NCI-H526 (cell line): ENCODE results near the gene WT1.
"Not testable (repeated sequence)": the region's sequence is repeated elsewhere in the genome, so short reads cannot be mapped to it uniquely, and the experiment has no call there.

Experiments used
- DNase-seq, 2 experiments: peaks; one replicate each; lab custom pipeline; 2025; lab: John Stamatoyannopoulos, UW

Gene WT1

DNA sequence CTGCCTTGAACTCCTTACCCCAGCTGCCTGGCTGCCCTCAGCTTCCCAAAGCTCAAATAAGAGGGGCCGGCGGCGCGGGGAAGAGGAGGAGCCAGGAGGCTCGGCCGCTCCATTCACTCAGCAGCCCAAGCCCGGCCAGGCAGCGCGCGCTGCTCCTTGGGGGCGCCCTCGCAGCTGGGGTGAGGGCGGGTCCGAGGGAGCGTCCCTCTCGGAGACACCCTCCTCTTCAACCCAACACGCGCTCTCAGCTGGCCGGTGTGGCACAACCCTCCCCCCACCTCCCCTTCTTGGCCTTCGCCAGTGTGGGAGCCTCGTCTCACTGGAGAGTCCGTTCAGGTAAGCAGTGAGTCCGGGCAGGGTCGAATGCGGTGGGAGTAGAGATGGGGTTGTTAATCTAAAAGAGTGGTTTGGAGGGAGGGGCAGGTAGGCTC, at the start of gene WT1:
TSS of gene WT1 (minus strand) at position 29 of the 431 bp plus-strand sequence.
- peak in 1 of 2 experiments; percentile 70 for DNase-seq

DNA sequence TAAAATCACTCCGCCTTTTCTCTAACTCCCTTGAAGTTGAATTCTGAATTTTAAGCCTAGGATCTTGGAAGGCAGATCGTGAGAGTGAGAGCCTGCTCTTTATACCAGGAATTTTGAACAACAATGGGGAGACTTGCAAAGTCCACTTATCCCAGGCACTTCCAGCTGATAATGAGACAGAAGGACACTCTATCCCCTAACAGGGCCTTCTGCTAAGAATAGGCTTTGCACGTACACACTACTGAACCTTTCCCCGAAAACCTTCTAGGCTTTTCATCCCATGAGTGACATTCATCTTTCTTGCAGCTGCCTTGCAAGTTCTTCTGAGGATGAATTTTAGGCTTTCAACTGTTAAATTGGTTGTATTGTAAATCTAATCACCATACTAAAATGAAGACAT, 44.0 kb upstream of the WT1 start:
- no peak for DNase-seq

DNA sequence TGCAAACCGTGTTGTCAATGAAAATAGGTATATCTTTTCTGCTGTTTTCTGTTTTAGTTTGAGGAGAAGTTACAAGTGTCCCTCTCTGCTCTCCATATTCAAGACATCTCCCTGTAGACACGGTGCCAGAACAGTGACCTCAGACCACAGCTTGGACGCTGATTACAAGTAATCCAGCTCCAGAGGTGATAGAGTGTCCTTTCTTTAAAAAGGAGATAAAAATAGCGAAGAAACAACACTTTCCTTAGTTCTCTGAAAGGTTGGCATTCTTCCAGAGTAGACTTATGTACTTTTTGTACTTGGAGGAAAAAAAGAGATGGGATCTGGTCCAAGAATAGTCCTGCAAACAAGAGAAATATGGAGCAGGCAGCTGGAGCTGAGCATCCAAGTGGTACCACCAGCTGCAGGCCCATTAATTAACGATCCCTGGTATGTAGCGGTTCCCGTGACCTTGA, 43.0 kb upstream of the WT1 start:
- no peak for DNase-seq

DNA sequence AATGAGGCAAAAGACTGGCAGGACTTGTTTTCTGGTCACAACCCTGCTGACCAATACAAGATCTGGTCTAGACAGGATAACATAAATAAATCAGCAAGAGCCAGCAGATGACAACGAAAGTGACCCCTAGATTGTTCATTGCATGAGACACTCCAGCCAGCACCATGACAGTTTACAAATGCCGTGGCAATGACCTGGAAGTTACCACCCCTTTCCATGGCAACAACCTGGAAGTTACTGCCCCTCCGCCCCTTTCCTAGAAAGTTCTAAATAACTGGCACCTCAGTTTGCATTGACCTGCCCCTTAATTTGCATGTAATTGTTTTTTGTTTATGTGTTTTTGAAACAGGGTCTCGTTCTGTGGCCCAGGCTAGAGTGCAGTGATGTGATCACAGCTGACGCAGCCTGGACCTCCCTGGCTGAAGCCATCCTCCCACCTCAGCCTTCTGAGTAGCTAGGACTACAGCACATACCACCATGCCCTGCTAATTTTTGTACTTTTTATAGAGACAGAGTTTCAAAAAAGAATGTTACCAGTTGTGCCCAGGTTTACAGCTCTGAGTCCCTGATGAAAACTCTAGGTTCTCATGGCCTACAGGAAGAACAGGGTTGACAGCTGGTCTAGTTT, 38.1 kb upstream of the WT1 start:
- no peak for DNase-seq

DNA sequence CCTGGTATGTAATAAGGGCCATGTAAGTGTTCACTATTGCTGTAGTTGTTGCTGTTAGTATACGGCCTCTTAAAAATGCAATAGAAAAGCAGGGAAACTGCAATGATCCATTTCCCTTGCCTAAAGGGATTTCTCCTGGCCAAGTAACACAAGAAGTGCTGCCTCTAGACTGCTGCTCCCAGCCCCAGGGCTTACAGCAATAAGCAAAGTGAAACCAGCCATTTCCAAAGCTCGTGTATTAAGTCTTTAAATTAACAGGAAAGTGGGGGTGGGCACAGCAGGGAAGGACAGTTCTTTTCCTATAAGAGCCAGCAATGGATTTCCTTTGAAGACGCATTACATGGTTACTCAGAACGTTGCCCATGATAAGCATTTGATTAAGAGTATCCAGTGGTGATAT, 36.9 kb upstream of the WT1 start:
- DNase-seq = no peak

DNA sequence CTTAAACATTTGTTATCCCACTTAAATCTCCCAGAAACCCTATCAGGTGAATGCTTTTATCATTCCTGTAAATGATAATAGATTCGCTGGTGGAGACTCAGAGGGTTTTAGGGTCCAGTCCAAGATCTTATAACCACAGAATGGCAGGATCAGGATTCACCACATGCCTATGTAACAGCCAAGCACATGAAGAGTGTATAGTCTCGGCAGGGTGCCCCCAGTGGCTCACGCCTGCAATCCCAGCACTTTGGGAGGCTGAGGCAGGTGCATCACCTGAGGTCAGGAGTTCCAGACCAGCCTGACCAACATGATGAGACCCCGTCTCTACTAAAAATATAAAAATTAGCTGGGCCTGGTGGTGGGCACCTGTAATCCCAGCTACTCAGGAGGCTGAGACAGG, 36.2 kb upstream of the WT1 start:
- not testable (repeated sequence) for DNase-seq

DNA sequence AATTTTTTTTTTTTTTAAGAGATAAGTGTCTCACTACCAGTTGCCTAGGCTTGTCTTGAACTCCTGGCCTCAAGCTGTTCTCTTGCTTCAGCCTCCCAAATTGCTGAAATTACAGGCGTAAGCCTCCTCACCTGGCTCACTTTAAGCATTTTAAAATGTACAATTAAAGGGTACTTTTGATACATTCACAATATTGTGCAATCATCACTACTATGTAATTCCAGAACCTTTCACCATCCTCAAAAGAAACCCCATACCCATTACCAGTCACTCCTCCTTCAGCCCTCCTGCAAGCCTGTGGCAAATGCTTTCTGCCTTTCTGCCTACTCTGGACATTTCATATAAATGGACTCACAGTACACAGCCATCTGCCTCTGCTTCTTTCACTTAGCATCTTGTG, 34.5 kb upstream of the WT1 start:
- no peak for DNase-seq

DNA sequence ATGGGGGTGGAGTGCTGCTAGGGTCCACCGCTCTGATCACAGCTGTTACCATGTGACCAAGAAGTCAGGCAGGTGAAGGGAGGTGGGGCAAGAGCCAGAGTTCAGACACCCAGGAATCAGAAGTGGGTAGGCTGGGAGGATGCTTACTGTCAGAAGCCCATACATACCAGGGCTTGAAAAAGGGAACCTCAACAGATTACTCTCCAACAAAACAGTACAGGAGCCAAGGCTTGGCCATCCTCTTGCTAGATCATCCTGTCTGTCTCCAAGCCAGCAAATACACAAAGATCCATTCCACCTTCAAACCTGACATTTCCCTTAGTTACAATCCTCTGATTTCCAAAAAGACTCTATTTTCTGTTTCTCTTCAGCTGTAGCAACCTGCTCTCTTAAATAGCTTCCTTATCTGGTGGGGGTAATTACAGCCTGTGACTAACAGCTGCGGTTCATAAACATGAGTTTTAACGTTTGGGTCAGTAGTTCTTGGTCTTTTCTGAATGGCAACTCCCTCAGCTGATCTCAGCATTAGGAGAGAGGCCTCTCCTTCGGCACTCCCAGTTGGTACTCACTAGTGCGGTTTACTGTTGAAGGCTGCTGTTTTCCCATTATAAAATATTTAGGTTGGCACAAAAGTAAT, 31.1 kb upstream of the WT1 start:
- DNase-seq = no peak

DNA sequence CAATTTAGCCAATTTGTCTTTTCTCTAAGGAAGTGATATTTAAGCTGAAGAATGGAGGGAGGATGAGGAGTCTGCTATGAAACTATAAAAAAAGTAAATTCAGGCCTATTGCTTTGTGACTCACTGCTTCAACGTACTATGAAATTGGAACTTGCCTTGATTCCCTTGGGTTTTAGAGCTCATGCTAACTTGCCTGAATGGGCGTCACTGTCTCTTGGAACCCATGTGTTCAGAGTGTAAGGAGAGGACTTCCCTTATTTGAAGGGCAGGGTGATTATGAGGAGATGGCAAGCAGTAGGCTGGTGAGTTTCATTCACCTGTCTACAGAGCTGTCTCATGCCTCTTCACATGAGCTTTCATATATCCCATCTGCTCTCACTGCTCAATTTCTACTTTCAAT, 28.7 kb upstream of the WT1 start:
- DNase-seq = no peak

DNA sequence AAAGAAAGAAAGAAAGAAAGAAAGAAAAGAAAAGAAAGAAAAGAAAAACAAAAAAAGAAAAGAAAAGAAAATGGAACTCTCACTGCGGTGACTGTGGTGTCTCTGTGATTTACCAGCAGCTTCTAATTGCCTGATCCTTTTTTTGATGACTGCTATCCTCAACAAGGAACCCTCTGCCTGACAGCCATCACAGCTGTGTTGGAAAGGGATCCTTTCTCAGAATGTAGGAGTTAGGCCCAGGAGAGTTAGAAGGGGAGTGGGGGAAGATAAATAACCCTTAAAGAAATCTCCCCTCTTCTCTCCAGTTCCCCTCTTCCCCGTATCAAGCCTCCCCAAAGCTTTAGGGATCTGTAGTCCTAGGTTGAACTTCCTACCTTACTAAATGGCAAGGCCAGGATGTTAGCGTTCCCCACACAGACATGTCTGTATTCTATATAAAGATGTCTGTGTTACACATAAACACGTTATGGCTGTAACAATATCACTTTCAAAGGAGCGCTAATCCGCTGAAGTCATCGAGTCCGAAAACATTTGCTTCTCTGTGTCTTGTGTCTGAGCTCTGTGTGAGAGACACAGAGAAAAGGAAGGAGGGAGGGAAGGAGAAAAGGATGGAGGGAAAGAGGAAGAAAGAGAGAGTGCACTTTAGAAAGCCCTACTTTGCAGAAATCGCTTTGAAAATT, 26.8 kb upstream of the WT1 start:
- DNase-seq = no peak

DNA sequence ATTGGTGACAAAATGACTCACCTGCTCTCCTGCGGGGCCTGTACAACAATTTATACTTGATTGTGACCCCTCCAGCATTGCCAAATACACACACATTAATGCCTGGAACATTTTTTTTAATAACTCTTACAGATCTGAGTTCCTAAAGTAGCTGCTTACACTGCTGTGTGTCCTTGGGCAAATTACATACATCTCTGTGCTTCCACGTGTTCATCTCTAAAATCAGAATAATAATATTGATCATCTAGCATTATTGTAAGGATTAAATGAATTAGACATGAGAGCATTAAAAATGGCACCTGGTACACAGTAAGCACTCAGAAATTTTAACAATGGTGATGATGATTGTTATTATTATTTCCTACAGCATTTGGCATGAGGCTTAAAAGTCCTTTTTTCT, 21.5 kb upstream of the WT1 start:
- DNase-seq = no peak

DNA sequence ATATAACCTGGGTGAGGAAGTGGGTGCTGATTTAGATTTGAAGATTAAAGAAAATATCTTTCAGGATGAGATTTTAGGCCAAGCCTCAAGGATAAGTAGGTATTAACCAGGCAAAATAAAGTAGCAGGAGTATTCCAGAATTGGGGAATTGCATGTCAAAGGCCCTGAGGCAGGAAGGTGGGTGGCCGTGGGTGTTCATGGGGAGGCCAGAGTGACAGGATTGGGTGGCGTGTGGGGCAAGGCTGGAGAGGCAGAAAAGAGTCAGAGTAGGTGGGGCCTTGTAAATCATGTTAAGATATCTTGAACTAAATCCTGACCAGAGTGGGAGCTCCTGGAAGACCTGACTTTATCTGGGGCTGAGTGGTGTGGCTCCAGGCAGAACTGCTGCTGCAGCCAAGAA, 19.7 kb upstream of the WT1 start:
- no peak for DNase-seq

DNA sequence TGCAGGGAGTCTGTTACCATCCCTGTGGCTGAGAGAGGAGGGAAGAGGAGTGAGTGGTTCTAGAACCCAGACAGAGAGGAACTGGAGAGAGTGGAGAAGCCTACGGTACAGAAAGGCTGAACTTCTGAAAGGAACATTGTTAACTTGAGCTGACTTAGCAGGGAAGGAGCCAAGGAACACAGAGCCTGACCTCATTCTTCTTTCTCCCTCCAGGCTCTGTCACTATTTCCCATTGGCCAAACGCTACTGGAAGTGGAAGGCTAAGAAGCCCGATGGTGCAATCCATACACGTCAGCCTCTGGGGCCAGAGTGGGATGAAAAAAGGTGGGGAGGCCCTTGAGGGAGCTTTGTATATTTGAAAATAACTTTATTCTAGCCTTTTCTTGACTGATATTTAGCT, 16.5 kb upstream of the WT1 start:
- no peak for DNase-seq

DNA sequence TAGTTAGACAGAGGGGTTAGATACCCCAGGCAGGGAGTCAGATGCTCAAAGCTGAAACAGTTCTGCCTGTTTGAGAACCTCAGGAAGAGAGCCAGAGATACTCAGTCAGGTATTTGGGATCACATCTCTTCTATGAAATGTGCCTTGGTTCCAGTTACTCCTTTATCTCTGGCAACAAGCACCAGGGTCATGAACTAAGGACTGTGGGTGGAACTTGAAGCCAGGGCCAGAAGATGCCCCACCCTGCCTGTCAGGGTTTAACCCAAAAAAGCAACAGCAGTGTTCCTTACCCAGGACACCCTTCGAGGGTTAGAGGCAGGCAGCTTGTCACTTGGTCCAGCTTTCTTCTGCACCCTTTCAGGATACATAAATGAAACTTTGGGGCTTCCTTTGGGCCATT, 15.0 kb upstream of the WT1 start:
- no peak for DNase-seq

DNA sequence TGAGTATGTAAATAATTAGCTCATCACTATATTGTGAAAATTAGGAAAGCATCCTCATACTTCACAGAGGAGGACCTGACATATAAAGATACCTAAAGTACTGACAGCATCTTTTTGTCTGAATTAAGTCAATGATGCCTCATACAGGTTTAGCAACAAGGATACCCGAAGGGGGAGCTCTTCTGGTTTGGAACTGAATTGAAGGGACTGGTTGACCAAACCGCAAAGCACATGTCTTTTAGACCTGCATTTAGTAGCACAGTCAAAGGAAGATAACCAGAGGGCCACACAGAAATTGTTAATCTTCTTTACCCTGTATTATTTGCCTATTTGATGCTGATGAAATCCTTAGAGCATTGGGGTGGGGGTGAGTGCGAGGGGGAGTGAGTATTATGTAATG, 12.9 kb upstream of the WT1 start:
- peak; percentile 50 to 86 for DNase-seq

DNA sequence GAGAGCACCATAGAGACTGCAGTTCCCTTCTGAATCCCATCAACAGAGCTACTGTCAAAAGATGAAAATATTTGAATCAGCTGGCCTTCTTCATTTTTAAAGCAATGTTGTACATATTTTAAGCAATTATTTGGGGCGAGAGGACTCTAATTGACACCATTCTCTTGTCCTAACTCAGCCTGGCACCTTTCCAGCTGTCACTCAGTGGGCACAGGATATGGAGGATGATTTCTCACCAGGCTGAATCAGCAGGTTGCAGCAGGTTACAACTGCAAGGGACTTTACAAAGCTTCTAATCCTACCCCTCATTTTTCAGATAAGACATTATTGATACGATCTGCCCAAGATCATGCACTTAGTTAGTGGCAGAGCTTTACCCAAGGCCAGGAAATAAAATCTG, 11.9 kb upstream of the WT1 start:
- DNase-seq = no peak

DNA sequence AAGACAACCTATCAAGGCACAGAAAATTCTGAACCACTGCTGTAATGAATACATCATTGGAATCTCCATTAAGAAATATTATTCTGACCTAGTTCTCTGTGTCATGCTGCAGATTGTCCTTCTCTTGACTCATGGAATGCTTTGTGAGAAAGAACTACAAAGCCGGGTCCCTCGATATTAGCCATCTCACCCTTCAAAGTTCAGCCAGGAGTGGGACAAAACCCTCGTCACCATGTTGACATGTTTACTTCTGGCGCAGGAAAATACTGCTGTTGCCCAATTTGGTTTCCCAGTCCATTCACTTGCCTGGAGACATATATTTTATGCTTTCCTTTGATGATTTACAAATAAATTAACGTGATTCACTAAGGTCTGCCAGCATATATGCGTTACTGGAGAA, 10.9 kb upstream of the WT1 start:
- DNase-seq = no peak

DNA sequence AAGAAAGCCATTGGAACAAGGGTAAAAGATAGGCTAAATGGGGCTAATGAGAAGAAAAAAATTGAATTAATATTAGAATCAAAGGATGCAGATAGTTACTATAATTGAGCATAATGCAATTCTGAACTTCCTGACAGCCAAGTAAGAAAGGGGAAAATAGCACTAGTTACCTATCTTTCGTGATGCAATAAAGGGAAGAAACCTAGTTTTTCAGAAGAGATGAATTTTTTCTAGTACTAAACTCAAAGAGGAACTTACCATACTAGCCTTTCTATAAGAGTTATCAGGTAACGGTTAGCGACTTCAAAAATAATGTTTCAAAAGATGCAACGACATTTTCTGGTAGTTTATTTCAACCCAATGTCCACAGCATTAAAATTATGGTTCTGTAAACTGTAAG, 8.8 kb upstream of the WT1 start:
- no peak for DNase-seq

DNA sequence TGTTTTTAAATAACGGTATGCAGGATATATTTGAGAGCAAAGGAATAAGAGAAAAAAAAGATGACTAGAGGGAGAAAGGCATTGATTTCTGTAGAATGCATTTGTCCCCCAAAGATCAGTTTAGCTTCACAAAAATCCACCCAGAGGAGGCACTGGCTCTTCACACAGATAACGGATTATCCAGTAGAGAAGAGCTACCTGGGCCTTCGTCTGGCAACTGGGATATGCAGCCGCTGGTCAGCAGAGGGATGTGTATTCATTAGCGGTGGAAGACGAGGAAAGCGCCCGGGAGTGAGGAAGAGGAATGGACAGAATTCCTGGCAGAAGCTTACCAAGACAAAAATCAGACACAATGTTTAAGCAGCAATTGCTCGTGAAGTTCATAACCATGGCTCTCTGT, 5.6 kb upstream of the WT1 start:
- no peak for DNase-seq

DNA sequence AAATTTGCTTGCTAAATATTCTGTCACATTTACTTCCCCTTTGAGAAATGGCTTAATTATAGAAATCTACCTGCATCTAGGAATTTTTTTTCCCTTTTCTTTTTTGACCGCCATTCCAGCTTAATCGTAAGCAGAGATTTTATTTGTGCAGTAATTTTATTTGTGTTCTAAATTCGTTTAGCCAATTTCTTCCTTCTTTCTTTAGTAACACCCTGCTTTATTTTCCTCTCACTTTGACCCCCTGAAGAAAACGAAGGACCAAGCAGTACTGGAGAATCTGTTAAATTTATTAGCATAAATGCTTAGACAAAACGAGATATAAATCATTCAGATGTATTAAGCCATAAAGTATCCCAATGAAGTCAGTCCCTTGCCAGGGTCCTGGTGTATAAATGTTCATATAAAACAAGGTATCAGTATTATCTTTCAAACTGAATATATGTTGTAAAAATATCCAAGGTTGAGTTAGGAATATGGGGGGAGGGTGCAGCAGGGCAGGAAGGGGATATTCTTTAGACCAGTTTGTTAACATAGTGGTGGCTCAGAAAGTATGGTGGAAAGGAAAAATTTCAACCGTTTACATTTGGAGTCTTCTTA, 5.1 kb upstream of the WT1 start:
- no peak for DNase-seq

DNA sequence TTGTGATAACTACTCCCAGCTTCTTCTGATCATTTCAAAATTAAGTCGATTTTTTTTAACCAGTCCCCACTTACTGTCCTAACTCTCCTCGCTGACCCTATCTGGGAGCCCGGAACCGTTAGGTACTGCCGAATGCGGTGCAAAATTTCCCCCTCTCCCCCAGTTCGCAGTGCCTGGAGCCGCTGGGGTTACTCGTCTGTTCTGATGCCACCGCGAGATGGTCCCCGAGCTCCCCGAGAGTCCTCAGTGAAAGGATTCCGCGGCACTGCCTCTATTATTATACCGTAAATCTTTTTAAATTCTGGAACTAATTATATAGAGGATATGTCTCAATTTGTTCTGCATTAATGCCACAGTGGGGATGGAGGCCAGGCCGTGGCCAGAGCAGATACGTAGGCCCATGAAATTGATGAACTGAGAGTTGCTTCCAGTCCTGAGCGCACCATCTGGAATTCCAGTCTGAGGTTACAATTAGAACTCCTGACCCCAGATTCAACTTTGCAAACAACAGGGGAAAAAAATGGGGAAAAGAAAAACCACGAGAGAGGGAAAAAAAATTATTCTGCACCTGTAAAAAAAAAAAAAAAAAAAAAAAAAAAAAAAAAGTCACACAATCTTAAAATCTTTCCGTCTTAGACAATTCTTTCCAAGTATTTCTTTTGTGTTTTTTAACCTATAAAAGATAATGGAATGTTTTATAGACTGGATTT, 4.3 kb upstream of the WT1 start:
- no peak for DNase-seq

DNA sequence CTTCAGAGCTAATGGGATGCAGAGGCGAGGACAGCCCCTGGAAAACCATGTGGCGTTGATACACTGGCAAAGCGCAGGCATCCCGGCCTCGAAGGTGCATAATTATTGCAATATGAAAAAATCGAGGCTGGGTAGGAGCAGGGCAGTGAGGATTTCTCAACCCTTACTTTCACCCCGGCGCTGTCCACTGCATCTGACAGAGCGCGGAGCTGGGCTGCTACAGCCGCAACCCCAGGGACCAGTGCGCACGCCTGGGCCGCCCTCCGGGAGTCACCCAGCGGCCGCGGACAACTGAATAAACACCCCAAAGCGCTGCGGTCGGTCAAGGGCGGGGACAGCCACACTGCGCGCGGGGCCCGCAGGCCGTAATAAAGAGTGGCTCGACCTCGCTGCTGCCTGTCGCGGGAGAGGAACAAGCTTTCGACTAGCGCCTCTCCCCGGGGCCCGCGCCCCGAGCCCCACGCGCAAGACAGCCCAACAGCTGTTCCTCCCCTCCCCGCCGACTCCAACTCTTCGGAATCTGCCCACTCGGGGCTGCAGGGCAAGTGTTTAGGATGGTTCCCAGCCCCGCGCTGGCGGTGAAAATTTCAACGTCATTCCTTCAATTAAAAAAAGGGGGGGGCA, 3.6 kb upstream of the WT1 start:
- DNase-seq = no peak
